HUES6 (cell line): ENCODE results near the gene GPR61.
A peak's percentile ranks its signal among the peaks of the same experiment; 100 is the strongest.

Experiments used
- H3K27ac ChIP-seq: 2 replicates; pipeline ENCODE4 v1.7.0; 2013; ENCODE audit warnings: low read depth, mild to moderate bottlenecking, low read length, inconsistent platforms
- H3K27me3 ChIP-seq: 2 replicates; pipeline ENCODE4 v1.6.1; 2013; ENCODE audit warnings: low read length; ENCODE audit not compliant: control insufficient read depth, insufficient read depth
- H3K36me3 ChIP-seq: 2 replicates; pipeline ENCODE4 v1.6.1; 2013; ENCODE audit warnings: low read length; ENCODE audit not compliant: control insufficient read depth, insufficient read depth
- H3K4me1 ChIP-seq: 2 replicates; pipeline ENCODE4 v1.6.1; 2013; ENCODE audit warnings: low read length; ENCODE audit not compliant: control insufficient read depth, insufficient read depth
- H3K4me3 ChIP-seq: 2 replicates; pipeline ENCODE4 v1.5.1; 2013; ENCODE audit warnings: low read depth, low read length
- H3K9ac ChIP-seq: one replicate; pipeline ENCODE4 v1.6.1; 2013; ENCODE audit warnings: mild to moderate bottlenecking, low read length
- H3K9me3 ChIP-seq: 2 replicates; pipeline ENCODE4 v1.6.1; 2013; ENCODE audit warnings: low read depth, low read length; ENCODE audit not compliant: control insufficient read depth, insufficient read depth

The GPR61 gene

GRCh38 chr1:109498161-109498801 lies 41.4 kb upstream of the GPR61 start:
- H3K9me3 ChIP-seq = no peaks in the 10 kb centered on the region
- no peak overlapping the region for H3K27ac ChIP-seq
- no peak overlapping the region for H3K4me3 ChIP-seq
- H3K9ac ChIP-seq = no peak overlapping the region
- H3K4me1 ChIP-seq = peaks cover 22% of the 10 kb centered on the region
- H3K36me3 ChIP-seq = peaks cover 16% of the 10 kb centered on the region
- H3K27me3 ChIP-seq = no peaks in the 10 kb centered on the region

- H3K9me3 ChIP-seq = no peaks in the 10 kb centered on the region
- no peak overlapping the region for H3K27ac ChIP-seq
- no peak overlapping the region for H3K4me3 ChIP-seq
- H3K27me3 ChIP-seq = no peaks in the 10 kb centered on the region
- H3K9ac ChIP-seq = no peak overlapping the region
- peaks cover 16% of the 10 kb centered on the region for H3K36me3 ChIP-seq
- H3K4me1 ChIP-seq = peaks cover 17% of the 10 kb centered on the region
These were observed 40.6 kb upstream of the GPR61 start for GRCh38 chr1:109499081-109499480.

- no peaks in the 10 kb centered on the region for H3K9me3 ChIP-seq
- H3K27ac ChIP-seq = no peak overlapping the region
- peaks cover 16% of the 10 kb centered on the region for H3K36me3 ChIP-seq
- no peaks in the 10 kb centered on the region for H3K27me3 ChIP-seq
- peaks cover 17% of the 10 kb centered on the region for H3K4me1 ChIP-seq
- no peak overlapping the region for H3K9ac ChIP-seq
- no peak overlapping the region for H3K4me3 ChIP-seq
These were observed 39.8 kb upstream of the GPR61 start for GRCh38 chr1:109499661-109500536.

GRCh38 chr1:109500941-109501381 lies 38.7 kb upstream of the GPR61 start:
- peaks cover 17% of the 10 kb centered on the region for H3K4me1 ChIP-seq
- H3K36me3 ChIP-seq = peaks cover 12% of the 10 kb centered on the region
- no peak overlapping the region for H3K4me3 ChIP-seq
- peaks cover 2% of the 10 kb centered on the region; the same call in 1 of the 2 replicates for H3K27me3 ChIP-seq
- no peak overlapping the region for H3K9ac ChIP-seq
- no peaks in the 10 kb centered on the region for H3K9me3 ChIP-seq
- no peak overlapping the region for H3K27ac ChIP-seq

- Histone ChIP-seq H3K27ac (no peak overlapping the region), H3K4me3 (no peak overlapping the region), H3K9ac (no peak overlapping the region), H3K4me1 (peaks cover 17% of the 10 kb centered on the region), H3K9me3 (no peaks in the 10 kb centered on the region), H3K36me3 (peaks cover 4% of the 10 kb centered on the region; the same call in 1 of the 2 replicates), H3K27me3 (peaks cover 11% of the 10 kb centered on the region; the same call in 1 of the 2 replicates)
These were observed 37.9 kb upstream of the GPR61 start for GRCh38 chr1:109501644-109502363.

- no peak overlapping the region for H3K9ac ChIP-seq
- no peak overlapping the region for H3K27ac ChIP-seq
- no peak overlapping the region for H3K4me3 ChIP-seq
These were observed 37.3 kb upstream of the GPR61 start for GRCh38 chr1:109502364-109502851.

GRCh38 chr1:109503935-109504334 lies 35.7 kb upstream of the GPR61 start:
- Histone ChIP-seq H3K4me1 (peaks cover 4% of the 10 kb centered on the region), H3K27me3 (peaks cover 32% of the 10 kb centered on the region), H3K36me3 (peaks cover 4% of the 10 kb centered on the region; the same call in 1 of the 2 replicates), H3K27ac (no peak overlapping the region), H3K9me3 (no peaks in the 10 kb centered on the region), H3K9ac (no peak overlapping the region), H3K4me3 (no peak overlapping the region)

More at GRCh38 chr1:109502364-109502851, 37.3 kb upstream of the GPR61 start:
- Histone ChIP-seq H3K9me3 (no peaks in the 10 kb centered on the region), H3K4me1 (peaks cover 16% of the 10 kb centered on the region), H3K27me3 (peaks cover 17% of the 10 kb centered on the region; the same call in 1 of the 2 replicates), H3K36me3 (peaks cover 4% of the 10 kb centered on the region; the same call in 1 of the 2 replicates)

GRCh38 chr1:109504974-109505373 lies 34.7 kb upstream of the GPR61 start:
- H3K27ac ChIP-seq = no peak overlapping the region
- peaks cover 4% of the 10 kb centered on the region; the same call in 1 of the 2 replicates for H3K36me3 ChIP-seq
- H3K27me3 ChIP-seq = peaks cover 42% of the 10 kb centered on the region
- no peaks in the 10 kb centered on the region for H3K4me1 ChIP-seq
- H3K4me3 ChIP-seq = no peak overlapping the region
- no peak overlapping the region for H3K9ac ChIP-seq
- no peaks in the 10 kb centered on the region for H3K9me3 ChIP-seq

GRCh38 chr1:109508001-109508872 lies 31.4 kb upstream of the GPR61 start:
- H3K27ac ChIP-seq = no peak overlapping the region
- no peak overlapping the region for H3K4me3 ChIP-seq
- peaks cover 64% of the 10 kb centered on the region for H3K27me3 ChIP-seq
- no peaks in the 10 kb centered on the region for H3K36me3 ChIP-seq
- no peak overlapping the region for H3K9ac ChIP-seq
- peaks cover 6% of the 10 kb centered on the region; the same call in 1 of the 2 replicates for H3K4me1 ChIP-seq
- no peaks in the 10 kb centered on the region for H3K9me3 ChIP-seq

GRCh38 chr1:109508873-109509175 lies 30.8 kb upstream of the GPR61 start:
- Histone ChIP-seq H3K4me1 (peaks cover 6% of the 10 kb centered on the region; the same call in 1 of the 2 replicates), H3K9ac (no peak overlapping the region), H3K27me3 (peaks cover 67% of the 10 kb centered on the region), H3K4me3 (peak overlapping the region; percentile 78), H3K36me3 (no peaks in the 10 kb centered on the region), H3K27ac (no peak overlapping the region), H3K9me3 (no peaks in the 10 kb centered on the region)
